K562 (cell line): ENCODE results near the gene CLSTN1. TPM values are rescaled to one million over a fixed set of nuclear protein-coding genes. Genes with fewer than 3 reads are reported as not detected.
A peak's percentile ranks its signal among the peaks of the same experiment; 100 is the strongest.

Experiments used
- ATF7 ChIP-seq: fragments of 450-650 bp; IDR thresholded peaks from 2 replicates; pipeline ENCODE4 v1.7.1; 2014; ENCODE audit warnings: mild to moderate bottlenecking, moderate library complexity
- BCOR ChIP-seq: fragments of 450-650 bp; IDR thresholded peaks from 2 replicates; pipeline ENCODE4 v1.6.1; 2016
- DACH1 ChIP-seq: fragments of 450-650 bp; IDR thresholded peaks from 2 replicates; pipeline ENCODE4 v1.6.1; 2018; ENCODE audit not compliant: partially characterized antibody
- EP300 ChIP-seq: IDR thresholded peaks from 2 replicates; pipeline ENCODE4 v1.6.1; 2012; ENCODE audit warnings: low read length, improper control_type of control experiment
- ETV6 ChIP-seq, 3 experiments: fragments of 150-350 bp in 1 of 3; sonication (generic) in 1 of 3; formaldehyde crosslinking in 1 of 3; IDR thresholded peaks; 2 replicates each; pipeline versions ENCODE4 v1.6.1 to v1.8.0; 2014 to 2022; ENCODE audit warnings: borderline replicate concordance in 2 of 3, low read depth in 2 of 3, antibody characterized with exemption in 1 of 3, low read length in 1 of 3, mild to moderate bottlenecking in 1 of 3, missing genetic modification reagents in 1 of 3
- FOXJ3 ChIP-seq: sonication (generic); formaldehyde crosslinking; IDR thresholded peaks from 2 replicates; pipeline ENCODE4 v1.4.0; 2020; ENCODE audit warnings: mild to moderate bottlenecking, missing genetic modification reagents
- GABPA ChIP-seq: fragments of 200-800 bp; sonication (Bioruptor generic); conservative IDR thresholded peaks from 2 replicates; pipeline ENCODE4 v1.6.1; 2016; ENCODE audit warnings: low read depth, missing genetic modification characterization, missing compliant biosample characterization
- GABPB1 ChIP-seq: sonication (generic); formaldehyde crosslinking; IDR thresholded peaks from 2 replicates; pipeline ENCODE4 v1.8.0; 2022; ENCODE audit warnings: mild to moderate bottlenecking, missing genetic modification reagents
- HDAC6 ChIP-seq: IDR thresholded peaks from 2 replicates; pipeline ENCODE4 v1.6.1; 2012; ENCODE audit warnings: low read depth, mild to moderate bottlenecking, control low read depth, inconsistent platforms, low read length, moderate library complexity
- ILF3 ChIP-seq: fragments of 450-650 bp; IDR thresholded peaks from 2 replicates; pipeline ENCODE4 v1.6.1; 2018; ENCODE audit warnings: antibody characterized with exemption, mild to moderate bottlenecking, moderate library complexity, borderline replicate concordance
- MAFG ChIP-seq: fragments of 450-650 bp; conservative IDR thresholded peaks from 2 replicates; pipeline ENCODE4 v1.6.1; 2016; ENCODE audit warnings: missing genetic modification characterization, missing compliant biosample characterization
- MTA2 ChIP-seq: fragments of 450-650 bp; IDR thresholded peaks from 2 replicates; pipeline ENCODE4 v1.6.1; 2016; ENCODE audit warnings: low read depth
- NFIX ChIP-seq: fragments of 250-450 bp; sonication (Bioruptor Pico); IDR thresholded peaks from 2 replicates; pipeline ENCODE4 v1.4.0; 2020; ENCODE audit warnings: low read depth, mild to moderate bottlenecking, moderate library complexity
- NR2C1 ChIP-seq, 2 experiments: fragments of 450-650 bp; IDR thresholded peaks; 2 replicates each; pipeline ENCODE4 v1.6.1; 2017; ENCODE audit warnings: mild to moderate bottlenecking in 2 of 2, antibody characterized with exemption in 1 of 2, inconsistent platforms in 1 of 2, missing compliant biosample characterization in 1 of 2, missing genetic modification characterization in 1 of 2
- PHB2 ChIP-seq: fragments of 450-650 bp; IDR thresholded peaks from 2 replicates; pipeline ENCODE4 v1.6.1; 2017; ENCODE audit warnings: low read depth
- SMAD2 ChIP-seq: fragments of 150-350 bp; IDR thresholded peaks from 2 replicates; pipeline ENCODE4 v1.6.1; 2014; ENCODE audit warnings: low read depth, mild to moderate bottlenecking, low read length
- SRSF9 ChIP-seq: fragments of 200-400 bp; formaldehyde crosslinking; IDR thresholded peaks from 2 replicates; pipeline ENCODE4 v1.6.1; 2017; ENCODE audit warnings: low read depth, low read length, borderline replicate concordance
- ZNF507 ChIP-seq: conservative IDR thresholded peaks from 2 replicates; pipeline ENCODE4 v1.6.1; 2017; ENCODE audit warnings: missing genetic modification characterization, missing compliant biosample characterization
- polyA plus RNA-seq, 8 experiments: library from polyadenylated mRNA; depleted of rRNA in 4 of 8; stranded (reverse) in 5 of 8; unstranded in 3 of 8; fragments of >200 nt; fragmentation: Nextera tagmentation in 2 of 8; fragmentation: Illumina TruSeq in 1 of 8; extraction: Ambion mirVana in 2 of 8; extraction: Trizol in 1 of 8; gene quantifications; 2 replicates each; pipeline versions ENCODE4 v1.2.1 to v1.2.3, GENCODE V29; 2011 to 2014; ENCODE audit warnings: inconsistent platforms in 1 of 8, missing spikeins in 1 of 8
- total RNA-seq, 7 experiments: library from RNA; depleted of rRNA in 6 of 7; stranded (reverse); fragments of >200 nt in 6 of 7; fragmentation: Illumina TruSeq in 2 of 7; extraction: Trizol in 2 of 7; gene quantifications; 2 replicates each; pipeline versions ENCODE4 v1.2.1 to v1.2.3, GENCODE V29; 2011 to 2021; ENCODE audit warnings: low replicate concordance in 1 of 7
- TF ChIP-seq, protein P1 (sequence below), 2 experiments: fragments of 450-650 bp in 1 of 2; sonication (generic) in 1 of 2; formaldehyde crosslinking in 1 of 2; IDR thresholded peaks; 2 replicates each; pipeline versions ENCODE4 v1.7.1 to v1.9.0; 2016 to 2022; ENCODE audit warnings: inconsistent platforms in 1 of 2, mild to moderate bottlenecking in 1 of 2, missing genetic modification reagents in 1 of 2

The CLSTN1 gene
- total and polyA plus RNA-seq, 9 of the 15 experiments (the other 6 are each of a cell fraction or from before 2014, with no cell fraction given), result 1.1 to 32.5 (median 13.3) TPM

DNA sequence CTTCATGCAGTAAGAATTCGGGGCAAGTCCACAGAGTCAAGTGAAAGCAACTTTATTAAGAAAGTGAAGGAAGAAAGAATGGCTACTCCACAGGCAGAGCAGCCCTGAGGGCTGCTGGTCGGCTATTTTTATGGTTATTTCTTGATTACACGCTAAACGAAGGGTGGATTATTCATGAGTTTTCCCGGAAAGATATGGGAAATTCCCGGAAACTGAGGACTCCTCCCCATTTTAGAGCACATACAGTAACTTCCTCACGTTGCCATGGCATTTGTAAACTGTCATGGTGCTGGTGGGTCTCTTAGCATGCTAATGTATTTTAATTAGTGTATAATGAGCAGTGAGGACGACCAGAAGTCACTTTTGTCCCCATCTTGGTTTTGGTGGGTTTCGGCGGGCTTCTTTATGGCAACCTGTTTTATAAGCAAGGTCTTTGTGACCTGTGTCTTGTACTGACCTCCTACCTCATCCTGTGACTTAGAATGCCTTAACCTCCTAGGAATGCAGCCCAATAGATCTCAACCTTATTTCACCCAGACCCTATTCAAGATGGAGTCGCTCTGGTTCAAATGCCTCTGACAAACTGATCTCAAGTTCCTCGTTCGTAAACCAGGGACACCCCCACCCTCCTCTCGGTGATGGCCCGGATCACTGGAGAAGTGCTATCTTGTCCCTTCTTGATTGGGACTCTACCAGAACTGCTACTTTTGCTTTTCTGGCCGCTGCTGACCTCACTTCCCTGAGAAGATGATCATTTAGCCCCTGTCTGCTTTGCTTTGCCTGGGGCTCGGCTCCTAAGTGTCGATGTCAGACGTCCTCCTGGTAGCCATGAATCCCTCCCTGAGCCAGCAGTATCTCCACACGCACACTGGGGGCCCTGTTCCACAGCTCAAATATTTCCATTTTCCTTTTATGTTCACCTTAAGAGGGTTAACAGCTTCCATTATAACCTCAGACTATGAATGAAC lies 48.8 kb downstream of the CLSTN1 start (continued):
- TF ChIP-seq, protein P1, sequence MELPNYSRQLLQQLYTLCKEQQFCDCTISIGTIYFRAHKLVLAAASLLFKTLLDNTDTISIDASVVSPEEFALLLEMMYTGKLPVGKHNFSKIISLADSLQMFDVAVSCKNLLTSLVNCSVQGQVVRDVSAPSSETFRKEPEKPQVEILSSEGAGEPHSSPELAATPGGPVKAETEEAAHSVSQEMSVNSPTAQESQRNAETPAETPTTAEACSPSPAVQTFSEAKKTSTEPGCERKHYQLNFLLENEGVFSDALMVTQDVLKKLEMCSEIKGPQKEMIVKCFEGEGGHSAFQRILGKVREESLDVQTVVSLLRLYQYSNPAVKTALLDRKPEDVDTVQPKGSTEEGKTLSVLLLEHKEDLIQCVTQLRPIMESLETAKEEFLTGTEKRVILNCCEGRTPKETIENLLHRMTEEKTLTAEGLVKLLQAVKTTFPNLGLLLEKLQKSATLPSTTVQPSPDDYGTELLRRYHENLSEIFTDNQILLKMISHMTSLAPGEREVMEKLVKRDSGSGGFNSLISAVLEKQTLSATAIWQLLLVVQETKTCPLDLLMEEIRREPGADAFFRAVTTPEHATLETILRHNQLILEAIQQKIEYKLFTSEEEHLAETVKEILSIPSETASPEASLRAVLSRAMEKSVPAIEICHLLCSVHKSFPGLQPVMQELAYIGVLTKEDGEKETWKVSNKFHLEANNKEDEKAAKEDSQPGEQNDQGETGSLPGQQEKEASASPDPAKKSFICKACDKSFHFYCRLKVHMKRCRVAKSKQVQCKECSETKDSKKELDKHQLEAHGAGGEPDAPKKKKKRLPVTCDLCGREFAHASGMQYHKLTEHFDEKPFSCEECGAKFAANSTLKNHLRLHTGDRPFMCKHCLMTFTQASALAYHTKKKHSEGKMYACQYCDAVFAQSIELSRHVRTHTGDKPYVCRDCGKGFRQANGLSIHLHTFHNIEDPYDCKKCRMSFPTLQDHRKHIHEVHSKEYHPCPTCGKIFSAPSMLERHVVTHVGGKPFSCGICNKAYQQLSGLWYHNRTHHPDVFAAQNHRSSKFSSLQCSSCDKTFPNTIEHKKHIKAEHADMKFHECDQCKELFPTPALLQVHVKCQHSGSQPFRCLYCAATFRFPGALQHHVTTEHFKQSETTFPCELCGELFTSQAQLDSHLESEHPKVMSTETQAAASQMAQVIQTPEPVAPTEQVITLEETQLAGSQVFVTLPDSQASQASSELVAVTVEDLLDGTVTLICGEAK (IDR thresholded peaks at IDR 0.05), result peak; percentile 70
- TF ChIP-seq, protein P1 (CRISPR knock-in tag; IDR thresholded peaks at IDR 0.05), result no peak
- TF ChIP-seq FOXJ3 (CRISPR knock-in tag) (0 out of 2 replicates have a peak, but pooled peaks have one; percentile 37), ETV6 (IDR thresholded peaks at IDR 0.05; ENCODE audit: borderline replicate concordance in 1 of 2, low read depth in 2 of 2, low read length in 1 of 2) (peak in 1 of 2 experiments; percentile 3; a peak in 1 of 4 replicates), ETV6 (CRISPR knock-in tag; IDR thresholded peaks at IDR 0.05; ENCODE audit: borderline replicate concordance) (no peak), NR2C1 (IDR thresholded peaks at IDR 0.05) (no peak), NR2C1 (tag; IDR thresholded peaks at IDR 0.05) (peak; percentile 91), ATF7 (peak; percentile 44; the same call in 1 of the 2 replicates), GABPA (no peak; the same call in 1 of the 2 replicates), SRSF9 (no peak), PHB2 (no peak), MTA2 (no peak), ILF3 (no peak), HDAC6 (no peak), ZNF507 (tag) (0 out of 2 replicates have a peak, but pooled peaks have one; percentile 48), MAFG (tag) (peak; percentile 23; the same call in 1 of the 2 replicates), BCOR (no peak), EP300 (peak; percentile 11; the same call in 1 of the 2 replicates), GABPB1 (CRISPR knock-in tag) (no peak), SMAD2 (no peak), NFIX (no peak), DACH1 (no peak)
